KMS-11 (cell line): ENCODE results near the gene SETD1A.

ENCODE experiments used
- H2AFZ ChIP-seq: fragments of 200-600 bp; sonication (generic); 2 replicates; pipeline ENCODE4 v1.6.1; 2016; ENCODE audit warnings: antibody characterized with exemption, mixed run types, low read depth
- H3K27ac ChIP-seq: fragments of 200-600 bp; sonication (generic); 2 replicates; pipeline ENCODE4 v1.6.1; 2016; ENCODE audit warnings: mild to moderate bottlenecking, mixed run types
- H3K27me3 ChIP-seq: fragments of 200-600 bp; sonication (generic); 2 replicates; pipeline ENCODE4 v1.6.1; 2017; ENCODE audit warnings: mild to moderate bottlenecking, low read depth, mixed run types, moderate library complexity; ENCODE audit not compliant: insufficient read depth
- H3K36me3 ChIP-seq: fragments of 200-600 bp; sonication (generic); 2 replicates; pipeline ENCODE4 v1.6.1; 2017; ENCODE audit warnings: mild to moderate bottlenecking, mixed run types; ENCODE audit not compliant: insufficient read depth
- H3K4me1 ChIP-seq: fragments of 200-600 bp; sonication (generic); 2 replicates; pipeline ENCODE4 v1.6.1; 2016; ENCODE audit warnings: mild to moderate bottlenecking, low read depth, mixed run types; ENCODE audit not compliant: poor library complexity, severe bottlenecking
- H3K4me2 ChIP-seq: fragments of 200-600 bp; sonication (generic); 2 replicates; pipeline ENCODE4 v1.7.0; 2016; ENCODE audit warnings: mild to moderate bottlenecking, mixed run types
- H3K4me3 ChIP-seq: fragments of 200-600 bp; sonication (generic); IDR thresholded peaks from 2 replicates; pipeline ENCODE4 v1.6.1; 2017; ENCODE audit warnings: low read depth, low read length, mixed read lengths; ENCODE audit not compliant: insufficient read depth
- H3K79me2 ChIP-seq: fragments of 200-600 bp; sonication (generic); 2 replicates; pipeline ENCODE4 v1.6.1; 2016; ENCODE audit warnings: low read depth, mixed run types; ENCODE audit not compliant: insufficient read depth
- H3K9ac ChIP-seq: fragments of 200-600 bp; sonication (generic); 2 replicates; pipeline ENCODE4 v1.6.1; 2016; ENCODE audit warnings: mild to moderate bottlenecking, mixed run types
- H4K20me1 ChIP-seq: fragments of 200-600 bp; sonication (generic); 2 replicates; pipeline ENCODE4 v1.6.1; 2016; ENCODE audit warnings: mild to moderate bottlenecking, mixed run types; ENCODE audit not compliant: insufficient read depth
- TF ChIP-seq, protein P1 (sequence below): fragments of 200-600 bp; sonication (generic); conservative IDR thresholded peaks from 2 replicates; pipeline ENCODE4 v1.6.1; 2017; ENCODE audit warnings: low read depth, mild to moderate bottlenecking, antibody characterized with exemption, low read length, moderate library complexity, mixed read lengths

SETD1A gene

DNA sequence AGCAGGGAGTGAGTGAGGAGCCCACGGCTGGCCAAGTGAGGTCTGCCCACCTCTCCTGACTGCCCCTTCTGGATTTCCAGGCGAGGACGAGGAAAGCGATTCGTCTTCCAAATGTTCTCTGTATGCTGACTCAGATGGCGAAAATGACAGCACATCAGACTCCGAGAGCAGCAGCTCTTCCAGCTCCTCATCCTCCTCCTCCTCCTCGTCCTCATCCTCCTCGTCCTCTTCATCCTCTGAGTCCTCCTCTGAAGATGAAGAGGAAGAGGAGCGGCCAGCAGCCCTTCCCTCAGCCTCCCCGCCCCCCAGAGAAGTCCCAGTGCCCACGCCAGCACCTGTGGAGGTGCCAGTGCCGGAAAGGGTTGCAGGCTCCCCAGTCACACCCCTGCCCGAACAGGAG is 13.7 kb downstream of the SETD1A start:
- no peak overlapping the region for H2AFZ ChIP-seq
- H3K79me2 ChIP-seq = no peaks in the 10 kb centered on the region
- H3K9ac ChIP-seq = no peak overlapping the region
- H3K4me3 ChIP-seq = no peak overlapping the region
- H3K4me1 ChIP-seq = no peaks in the 10 kb centered on the region
- no peaks in the 10 kb centered on the region for H4K20me1 ChIP-seq
- no peak overlapping the region for H3K27ac ChIP-seq
- no peak overlapping the region for H3K4me2 ChIP-seq
- no peaks in the 10 kb centered on the region for H3K27me3 ChIP-seq
- H3K36me3 ChIP-seq = peaks cover 12% of the 10 kb centered on the region; the same call in 1 of the 2 replicates
- TF ChIP-seq, protein P1, sequence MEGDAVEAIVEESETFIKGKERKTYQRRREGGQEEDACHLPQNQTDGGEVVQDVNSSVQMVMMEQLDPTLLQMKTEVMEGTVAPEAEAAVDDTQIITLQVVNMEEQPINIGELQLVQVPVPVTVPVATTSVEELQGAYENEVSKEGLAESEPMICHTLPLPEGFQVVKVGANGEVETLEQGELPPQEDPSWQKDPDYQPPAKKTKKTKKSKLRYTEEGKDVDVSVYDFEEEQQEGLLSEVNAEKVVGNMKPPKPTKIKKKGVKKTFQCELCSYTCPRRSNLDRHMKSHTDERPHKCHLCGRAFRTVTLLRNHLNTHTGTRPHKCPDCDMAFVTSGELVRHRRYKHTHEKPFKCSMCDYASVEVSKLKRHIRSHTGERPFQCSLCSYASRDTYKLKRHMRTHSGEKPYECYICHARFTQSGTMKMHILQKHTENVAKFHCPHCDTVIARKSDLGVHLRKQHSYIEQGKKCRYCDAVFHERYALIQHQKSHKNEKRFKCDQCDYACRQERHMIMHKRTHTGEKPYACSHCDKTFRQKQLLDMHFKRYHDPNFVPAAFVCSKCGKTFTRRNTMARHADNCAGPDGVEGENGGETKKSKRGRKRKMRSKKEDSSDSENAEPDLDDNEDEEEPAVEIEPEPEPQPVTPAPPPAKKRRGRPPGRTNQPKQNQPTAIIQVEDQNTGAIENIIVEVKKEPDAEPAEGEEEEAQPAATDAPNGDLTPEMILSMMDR = no peak

DNA sequence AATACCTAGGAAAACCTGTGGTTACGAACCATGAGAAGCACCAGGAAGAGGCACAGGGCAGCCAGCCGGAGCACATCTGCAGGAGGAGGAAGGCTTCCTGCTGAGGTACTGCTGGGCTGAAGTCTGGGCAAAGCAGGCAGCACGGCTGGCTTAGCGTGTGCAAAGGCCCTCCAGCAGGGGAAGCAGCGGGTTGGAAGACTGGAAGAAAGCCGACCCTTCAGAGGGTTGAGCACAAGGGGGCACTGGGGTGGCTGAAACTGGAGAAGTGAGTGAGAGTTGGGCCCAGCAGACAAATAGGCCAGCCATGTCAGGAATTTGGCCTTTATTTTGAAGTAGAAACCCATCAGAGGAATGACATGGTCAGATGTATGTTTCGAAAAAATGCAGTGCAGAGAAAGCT is 15.3 kb downstream of the SETD1A start:
- Histone ChIP-seq H3K27ac (no peak overlapping the region), H3K79me2 (no peaks in the 10 kb centered on the region), H3K36me3 (peaks cover 12% of the 10 kb centered on the region; the same call in 1 of the 2 replicates), H3K4me2 (no peak overlapping the region), H4K20me1 (no peaks in the 10 kb centered on the region), H3K27me3 (no peaks in the 10 kb centered on the region), H3K4me3 (no peak overlapping the region), H3K9ac (no peak overlapping the region), H3K4me1 (no peaks in the 10 kb centered on the region), H2AFZ (no peak overlapping the region)
- TF ChIP-seq, protein P1 = no peak

DNA sequence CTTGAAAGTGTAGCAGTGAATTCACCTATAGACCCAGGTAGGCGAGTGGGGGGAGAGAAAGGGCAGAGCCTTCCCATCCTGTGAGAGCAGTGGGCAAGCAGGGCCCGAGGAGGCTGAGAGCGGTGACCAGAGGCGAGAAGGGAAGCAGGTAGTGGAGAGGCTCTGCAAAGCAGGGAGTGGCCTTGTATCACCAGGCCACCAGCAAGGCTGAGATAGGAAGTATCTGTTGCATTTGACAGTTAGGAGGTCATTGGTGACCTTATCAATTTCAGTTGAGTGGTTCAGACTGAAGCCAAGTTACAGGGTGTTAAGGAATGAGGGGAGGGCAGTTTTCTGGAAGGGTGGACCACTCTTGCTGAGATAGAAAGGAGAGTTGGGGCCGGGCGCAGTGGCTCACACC is 16.8 kb downstream of the SETD1A start:
- no peaks in the 10 kb centered on the region for H3K4me1 ChIP-seq
- no peak overlapping the region for H3K4me3 ChIP-seq
- H2AFZ ChIP-seq = no peak overlapping the region
- peaks cover 15% of the 10 kb centered on the region; the same call in 1 of the 2 replicates for H3K36me3 ChIP-seq
- TF ChIP-seq, protein P1 = no peak
- H3K4me2 ChIP-seq = no peak overlapping the region
- H3K27ac ChIP-seq = no peak overlapping the region
- H4K20me1 ChIP-seq = no peaks in the 10 kb centered on the region
- H3K27me3 ChIP-seq = no peaks in the 10 kb centered on the region
- H3K79me2 ChIP-seq = no peaks in the 10 kb centered on the region
- H3K9ac ChIP-seq = no peak overlapping the region

DNA sequence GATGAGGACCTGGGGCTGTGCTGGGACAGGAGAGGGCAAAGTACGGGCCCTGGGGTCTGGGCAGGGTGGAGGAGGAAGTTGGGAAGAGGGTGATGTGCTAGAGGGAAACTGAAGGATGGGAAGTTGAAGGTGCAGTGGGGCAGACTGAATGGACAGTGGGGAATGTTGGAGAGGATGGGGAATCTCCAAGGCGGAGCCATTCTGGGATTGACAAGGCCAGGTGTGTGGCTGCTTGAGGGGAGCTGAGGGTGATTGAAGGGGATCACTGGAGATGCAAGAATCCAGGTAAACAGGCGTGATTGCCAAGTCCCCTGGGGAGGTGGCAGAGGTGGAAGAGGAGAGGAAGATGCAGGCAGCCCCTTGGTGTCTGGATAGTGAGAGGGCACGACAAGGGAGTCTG is 18.9 kb downstream of the SETD1A start:
- H3K4me2 ChIP-seq = no peak overlapping the region
- H3K4me3 ChIP-seq = no peak overlapping the region
- no peak overlapping the region for H2AFZ ChIP-seq
- H3K79me2 ChIP-seq = no peaks in the 10 kb centered on the region
- no peaks in the 10 kb centered on the region for H3K27me3 ChIP-seq
- H3K9ac ChIP-seq = no peak overlapping the region
- H3K27ac ChIP-seq = no peak overlapping the region
- no peaks in the 10 kb centered on the region for H4K20me1 ChIP-seq
- H3K4me1 ChIP-seq = no peaks in the 10 kb centered on the region
- TF ChIP-seq, protein P1 = no peak
- H3K36me3 ChIP-seq = peaks cover 17% of the 10 kb centered on the region; the same call in 1 of the 2 replicates

DNA sequence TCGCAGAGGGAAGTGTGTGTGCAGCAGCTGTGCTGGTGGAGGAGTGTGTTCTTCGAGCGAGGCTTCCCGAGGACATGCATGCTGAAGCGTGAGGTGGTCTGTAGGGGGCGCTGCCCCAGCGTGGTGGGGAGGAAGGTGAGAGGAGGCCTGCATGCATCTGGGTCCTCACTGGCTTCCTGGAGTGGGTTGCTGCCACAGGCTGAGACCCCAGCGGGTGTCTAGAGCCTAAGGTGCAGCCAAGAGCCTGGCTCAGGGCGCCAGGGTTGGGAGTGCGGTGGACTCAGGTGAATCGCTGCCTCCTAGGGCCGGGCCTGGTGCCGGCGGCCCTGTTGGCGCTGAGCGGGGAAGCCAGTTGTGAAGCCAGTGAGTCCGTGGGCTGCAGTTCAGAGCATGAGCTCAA is 19.9 kb downstream of the SETD1A start:
- H3K4me2 ChIP-seq = no peak overlapping the region
- no peak overlapping the region for H3K4me3 ChIP-seq
- no peak overlapping the region for H3K9ac ChIP-seq
- no peaks in the 10 kb centered on the region for H4K20me1 ChIP-seq
- H3K4me1 ChIP-seq = no peaks in the 10 kb centered on the region
- no peak overlapping the region for H3K27ac ChIP-seq
- no peaks in the 10 kb centered on the region for H3K27me3 ChIP-seq
- no peak overlapping the region for H2AFZ ChIP-seq
- no peaks in the 10 kb centered on the region for H3K79me2 ChIP-seq
- TF ChIP-seq, protein P1 = peak; percentile 36; the same call in 1 of the 2 replicates
- H3K36me3 ChIP-seq = peaks cover 13% of the 10 kb centered on the region; the same call in 1 of the 2 replicates
